ENCODE results near the gene FN3KRP. TPM values are rescaled to one million over a fixed set of nuclear protein-coding genes. Genes with fewer than 3 reads are reported as not detected.
A peak's percentile ranks its signal among the peaks of the same experiment; 100 is the strongest.

Gene FN3KRP
- total and polyA plus RNA-seq, 2 of the 13 experiments (the other 11 are each of a cell fraction or from before 2014, with no cell fraction given), result 22.4 to 28.2 TPM

- TF ChIP-seq NFYC (CRISPR knock-in tag; IDR thresholded peaks at IDR 0.05) (peak; percentile 91), ZBTB39 (CRISPR knock-in tag; IDR thresholded peaks at IDR 0.05) (no peak), ZNF776 (CRISPR knock-in tag; IDR thresholded peaks at IDR 0.05) (no peak), FOXA3 (CRISPR knock-in tag; IDR thresholded peaks at IDR 0.05) (no peak), NAIF1 (CRISPR knock-in tag; IDR thresholded peaks at IDR 0.05; ENCODE audit: borderline replicate concordance) (no peak), TRIM24 (CRISPR knock-in tag; IDR thresholded peaks at IDR 0.05) (no peak), ZMYM4 (CRISPR knock-in tag; IDR thresholded peaks at IDR 0.05) (no peak), RXRB (CRISPR knock-in tag; IDR thresholded peaks at IDR 0.05; ENCODE audit: borderline replicate concordance) (no peak), ZNF574 (CRISPR knock-in tag; IDR thresholded peaks at IDR 0.05) (peak; percentile 35; the same call in 1 of the 2 replicates), HNRNPLL (IDR thresholded peaks at IDR 0.05; ENCODE audit: low read depth, low read length, poor library complexity, severe bottlenecking) (peak; percentile 94), SPEN (CRISPR knock-in tag; IDR thresholded peaks at IDR 0.05; ENCODE audit: low read depth) (no peak; the same call in 1 of the 2 replicates), DMTF1 (CRISPR knock-in tag; IDR thresholded peaks at IDR 0.05) (no peak), ZNF788 (CRISPR knock-in tag; IDR thresholded peaks at IDR 0.05; ENCODE audit: borderline replicate concordance) (no peak), ZNF615 (CRISPR knock-in tag; IDR thresholded peaks at IDR 0.05; ENCODE audit: borderline replicate concordance) (no peak), RBM22 (optimal IDR thresholded peaks at IDR 0.05; ENCODE audit: low read length) (no peak), SP2 (CRISPR knock-in tag; IDR thresholded peaks at IDR 0.05) (peak; percentile 95), CHD2 (IDR thresholded peaks at IDR 0.05; ENCODE audit: low read depth, low read length) (no peak), ZFP36 (IDR thresholded peaks at IDR 0.05; ENCODE audit: borderline replicate concordance, low read depth, low read length, partially characterized antibody) (no peak), MLLT10 (CRISPR knock-in tag; IDR thresholded peaks at IDR 0.05) (no peak), GPBP1L1 (CRISPR knock-in tag; IDR thresholded peaks at IDR 0.05) (no peak), TSC22D2 (CRISPR knock-in tag; IDR thresholded peaks at IDR 0.05; ENCODE audit: borderline replicate concordance) (no peak)
Observed at GRCh38 chr17:82698065-82698973, 18.2 kb upstream of the FN3KRP start, which contains the start of gene RAB40B (continued).
